Measurements from ENCODE around the gene RCOR1. TPM values are rescaled to one million over a fixed set of nuclear protein-coding genes. Genes with fewer than 3 reads are reported as not detected.
"Not testable (repeated sequence)": the region's sequence is repeated elsewhere in the genome, so short reads cannot be mapped to it uniquely, and the experiment has no call there.

Gene RCOR1
- polyA plus RNA-seq, 3 donors = 32.1 to 39.4 (median 32.3) TPM

- no peak for DNase-seq (ENCODE audit: low read depth in 3 of 3, low spot score in 2 of 3)
Observed at GRCh38 chr14:102570334-102570995, 22.0 kb upstream of the RCOR1 start.

GRCh38 chr14:102571043-102571442, 21.4 kb upstream of the RCOR1 start:
- DNase-seq (ENCODE audit: low read depth in 3 of 3, low spot score in 2 of 3) = no peak

- DNase-seq (ENCODE audit: low read depth in 3 of 3, low spot score in 2 of 3) = no peak
Observed at GRCh38 chr14:102571478-102572042, 20.9 kb upstream of the RCOR1 start.

GRCh38 chr14:102573161-102573560, 19.3 kb upstream of the RCOR1 start:
- DNase-seq (ENCODE audit: low read depth in 3 of 3, low spot score in 2 of 3) = not testable (repeated sequence)

- no peak for DNase-seq (ENCODE audit: low read depth in 3 of 3, low spot score in 2 of 3)
Observed at GRCh38 chr14:102573591-102574046, 18.8 kb upstream of the RCOR1 start.

GRCh38 chr14:102574281-102575159, 17.9 kb upstream of the RCOR1 start:
- no peak for DNase-seq (ENCODE audit: low read depth in 3 of 3, low spot score in 2 of 3)

- DNase-seq (ENCODE audit: low read depth in 3 of 3, low spot score in 2 of 3) = no peak
Observed at GRCh38 chr14:102575160-102575845, 17.1 kb upstream of the RCOR1 start.

- DNase-seq (ENCODE audit: low read depth in 3 of 3, low spot score in 2 of 3) = not testable (repeated sequence)
Observed at GRCh38 chr14:102575846-102576428, 16.5 kb upstream of the RCOR1 start.

GRCh38 chr14:102578821-102579220, 13.6 kb upstream of the RCOR1 start:
- DNase-seq (ENCODE audit: low read depth in 3 of 3, low spot score in 2 of 3) = no peak

GRCh38 chr14:102579696-102580549, 12.5 kb upstream of the RCOR1 start:
- DNase-seq (ENCODE audit: low read depth in 3 of 3, low spot score in 2 of 3) = no peak

- no peak for DNase-seq (ENCODE audit: low read depth in 3 of 3, low spot score in 2 of 3)
Observed at GRCh38 chr14:102580550-102581110, 11.8 kb upstream of the RCOR1 start.

- no peak for DNase-seq (ENCODE audit: low read depth in 3 of 3, low spot score in 2 of 3)
Observed at GRCh38 chr14:102581193-102581592, 11.3 kb upstream of the RCOR1 start.

- no peak for DNase-seq (ENCODE audit: low read depth in 3 of 3, low spot score in 2 of 3)
Observed at GRCh38 chr14:102583726-102584125, 8.7 kb upstream of the RCOR1 start.

GRCh38 chr14:102584871-102585869, 7.3 kb upstream of the RCOR1 start:
- no peak for DNase-seq (ENCODE audit: low read depth in 3 of 3, low spot score in 2 of 3)

GRCh38 chr14:102586420-102587104, 5.9 kb upstream of the RCOR1 start:
- DNase-seq (ENCODE audit: low read depth in 3 of 3, low spot score in 2 of 3) = no peak

GRCh38 chr14:102588821-102589220, 3.6 kb upstream of the RCOR1 start:
- no peak for DNase-seq (ENCODE audit: low read depth in 3 of 3, low spot score in 2 of 3)

GRCh38 chr14:102589761-102590290, 2.6 kb upstream of the RCOR1 start:
- no peak for DNase-seq (ENCODE audit: low read depth in 3 of 3, low spot score in 2 of 3)
